ENCODE measurements around the gene ARAP3. TPM values are rescaled to one million over a fixed set of nuclear protein-coding genes. Genes with fewer than 3 reads are reported as not detected.

Gene ARAP3
- total and polyA plus RNA-seq, 2 donors (not counting 1 experiment from before 2014, with no cell fraction given): 0.34 to 3.7 TPM

DNA sequence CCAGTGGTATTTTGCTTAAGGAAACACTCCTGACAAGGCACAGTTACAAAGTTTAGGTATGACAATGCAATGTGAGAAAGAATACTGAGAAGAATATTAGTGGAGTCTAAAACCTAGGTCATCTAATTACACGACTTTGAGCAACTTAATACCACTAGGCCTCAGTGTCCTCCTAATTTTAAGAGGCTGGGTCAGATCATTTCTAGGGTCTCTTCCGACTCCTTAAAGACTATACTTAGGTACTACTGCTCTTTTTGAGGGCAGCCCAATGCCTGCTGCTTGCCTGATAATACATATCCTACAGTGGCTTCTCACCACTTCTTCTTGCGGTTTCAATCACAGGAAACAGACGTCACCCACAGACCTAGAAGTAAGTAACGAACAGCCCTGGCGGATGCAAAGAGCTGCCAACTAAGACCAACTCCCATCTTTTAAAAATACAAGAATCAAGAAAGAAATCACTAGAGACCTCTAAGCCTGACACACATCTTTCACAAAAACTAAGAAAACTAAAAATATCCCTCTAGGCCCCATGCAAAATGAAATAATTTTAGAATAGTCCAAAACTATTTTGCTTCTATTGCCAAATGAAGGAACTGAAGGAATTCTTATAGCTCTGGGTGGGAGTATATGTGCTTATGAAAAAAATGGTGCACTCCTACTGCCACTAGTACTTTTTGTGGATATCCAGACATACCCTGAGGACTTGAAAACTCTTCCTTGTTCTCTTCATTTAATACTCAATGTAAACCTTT, 76.3 kb downstream of the ARAP3 start:
- H3K4me3 Mint-ChIP-seq: peak overlapping the region; percentile 64
- intact Hi-C loops (cut with micrococcal nuclease): loop anchor here (1.0 kb wide), 2 partner anchors 13 to 14 kb away; no protein-coding TSS in a partner anchor
- 0% methylated on average over 5 of the region's 6 CpGs for WGBS (ENCODE audit: insufficient coverage)
- H3K27me3 ChIP-seq (replicated peaks in 1 of 4; ENCODE audit: control extremely low read depth in 1 of 4, control insufficient read depth in 3 of 4, insufficient read depth in 4 of 4, low read length in 3 of 4): no peaks in the 10 kb centered on the region
- DNase-seq (peak; percentile 88), ATAC-seq (ENCODE audit: low read depth) (peak; percentile 98)
- no peaks in the 10 kb centered on the region for H3K9me3 Mint-ChIP-seq (ENCODE audit: insufficient read depth)
- H3K36me3 ChIP-seq (replicated peaks in 1 of 2; ENCODE audit: control extremely low read depth in 1 of 2, control insufficient read depth in 1 of 2, extremely low read depth in 1 of 2, insufficient read depth in 2 of 2, low read length in 1 of 2): no peaks in the 10 kb centered on the region
- H3K4me3 ChIP-seq (ENCODE audit: control extremely low read depth in 1 of 5, extremely low read depth in 1 of 5, insufficient read depth in 1 of 5, low read depth in 2 of 5, low read length in 4 of 5): peak overlapping the region in 3 of 5 experiments; percentile 12 to 45 (median 22)
- TF ChIP-seq EZH2 (IDR thresholded peaks at IDR 0.05; ENCODE audit: borderline replicate concordance, insufficient read depth, low read depth, low read length, poor library complexity, severe bottlenecking) (no peak), CTCF (IDR thresholded peaks at IDR 0.05) (peak; percentile 14)
- peaks cover 47 to 69% of the 10 kb centered on the region in 2 donors for H3K4me1 ChIP-seq (ENCODE audit: control insufficient read depth in 2 of 2, insufficient read depth in 2 of 2, low read length in 2 of 2)
- H3K27ac Mint-ChIP-seq: peak overlapping the region; percentile 80
- peaks cover 4% of the 10 kb centered on the region for H4K20me1 ChIP-seq (ENCODE audit: control insufficient read depth, insufficient read depth, low read length, poor library complexity, severe bottlenecking)
- POLR2A ChIA-PET: interaction anchor here (0.8 to 1.5 kb wide), 3 partner anchors 11 to 32 kb away, joined by 3 to 11 read pairs (median 6); partner anchors contain the start of genes DIAPH1 and RELL2
- peaks cover 70% of the 10 kb centered on the region for H3K4me1 Mint-ChIP-seq
- H3K27ac ChIP-seq (ENCODE audit: low read length in 2 of 2): peak overlapping the region; percentile 72 to 84
- CTCF ChIA-PET: interaction anchor here (0.9 to 28.1 kb wide), 7 partner anchors 9 to 59 kb away, joined by 5 to 760 read pairs (median 7); partner anchors contain the start of genes DIAPH1, HDAC3 and RELL2
- peak overlapping the region; percentile 7 for H2AFZ ChIP-seq (ENCODE audit: insufficient read depth, low read depth, low read length, poor library complexity, severe bottlenecking)
- H3K9ac ChIP-seq (ENCODE audit: low read length): peak overlapping the region; percentile 41
- peak overlapping the region; percentile 68 for H3K4me2 ChIP-seq (replicated peaks; ENCODE audit: low read depth, low read length, poor library complexity, severe bottlenecking)
- no peaks in the 10 kb centered on the region for H3K27me3 Mint-ChIP-seq
- H3K79me2 ChIP-seq (ENCODE audit: control insufficient read depth, insufficient read depth, low read length): peaks cover 89% of the 10 kb centered on the region
- H3K9me3 ChIP-seq (ENCODE audit: control extremely low read depth in 1 of 3, control insufficient read depth in 2 of 3, insufficient read depth in 1 of 3, low read length in 2 of 3): no peaks in the 10 kb centered on the region

Measured in B cell (primary cell).